GM12878 (cell line): ENCODE data around the gene ITGA4. TPM values are rescaled to one million over a fixed set of nuclear protein-coding genes. Genes with fewer than 3 reads are reported as not detected.

Experiments used
- ATAC-seq: fragments of 200-7000 bp; cut with Tn5 transposase; 3 replicates; pipeline ENCODE4 v1.9.1; 2020; ENCODE audit warnings: mild to moderate bottlenecking, moderate library complexity
- BruUV-seq: library from RNA; stranded (reverse); fragments of 400-500 nt; replicated peaks from 2 replicates; lab custom pipeline; 2021; lab: Mats Ljungman, UMichigan
- CTCF ChIA-PET: fragments of 300-600 bp; sonication (Branson Sonifier 250); formaldehyde crosslinking; extraction: SDS; loops from one replicate; lab custom pipeline; 2021; ENCODE audit warnings: inconsistent platforms; lab: Yijun Ruan, JAX
- POLR2A ChIA-PET: fragments of 350-600 bp; formaldehyde crosslinking; extraction: SDS; loops from one replicate; lab custom pipeline; 2021; ENCODE audit warnings: inconsistent platforms; lab: Charles Lee
- RAD21 ChIA-PET: fragments of 300-600 bp; sonication (Branson Sonifier 250); formaldehyde crosslinking; loops from one replicate; lab custom pipeline; 2023; ENCODE audit warnings: antibody characterized with exemption; ENCODE audit not compliant: unreplicated experiment; lab: Charles Lee
- SMC1A ChIA-PET: fragments of 300-600 bp; sonication (Branson Sonifier 250); formaldehyde crosslinking; loops from one replicate; lab custom pipeline; 2023; ENCODE audit not compliant: unreplicated experiment, uncharacterized antibody; lab: Charles Lee
- DNase-seq: peaks from one replicate; pipeline ENCODE4 v3.0.0-alpha.2; 2011; ENCODE audit warnings: low read depth, low spot score
- FAIRE-seq: peaks from 3 replicates; lab custom pipeline; 2011; peaks lifted over from hg19 to GRCh38; lab: Jason Lieb, UNC
- H2AFZ ChIP-seq: 2 replicates; pipeline ENCODE4 v1.6.0; 2011; ENCODE audit warnings: low read depth, low read length, control low read depth; ENCODE audit not compliant: control insufficient read depth
- H3K27ac ChIP-seq: 2 replicates; pipeline ENCODE4 v1.5.1; 2011; ENCODE audit warnings: control low read depth; ENCODE audit not compliant: control insufficient read depth, insufficient read depth
- H3K27me3 ChIP-seq, 2 experiments: replicated peaks in 1 of 2; 2 replicates each; pipeline versions ENCODE4 v1.6.0 to v1.6.1; 2011; ENCODE audit warnings: low read length in 1 of 2; ENCODE audit not compliant: control insufficient read depth in 2 of 2, insufficient read depth in 2 of 2
- H3K36me3 ChIP-seq, 2 experiments: 2 replicates each; pipeline ENCODE4 v1.5.1; 2011; ENCODE audit warnings: low read length in 1 of 2; ENCODE audit not compliant: control insufficient read depth in 2 of 2, insufficient read depth in 2 of 2
- H3K4me1 ChIP-seq: 2 replicates; pipeline ENCODE4 v1.6.1; 2011; ENCODE audit warnings: mild to moderate bottlenecking, low read length, moderate library complexity, mixed read lengths; ENCODE audit not compliant: control insufficient read depth, insufficient read depth
- H3K4me2 ChIP-seq: 2 replicates; pipeline ENCODE4 v1.6.0; 2011; ENCODE audit warnings: control low read depth; ENCODE audit not compliant: control insufficient read depth, insufficient read depth
- H3K4me3 ChIP-seq: fragments of 200-600 bp; sonication (generic); 2 replicates; pipeline ENCODE4 v1.5.1; 2016
- H3K79me2 ChIP-seq: 2 replicates; pipeline ENCODE4 v1.6.0; 2011; ENCODE audit warnings: low read length; ENCODE audit not compliant: control insufficient read depth, insufficient read depth
- H3K9ac ChIP-seq: 2 replicates; pipeline ENCODE4 v1.8.0; 2011; ENCODE audit warnings: low read length, control low read depth, mixed read lengths; ENCODE audit not compliant: control insufficient read depth, insufficient read depth
- H3K9me3 ChIP-seq: replicated peaks from 3 replicates; pipeline ENCODE4 v1.5.1; 2011; ENCODE audit warnings: mild to moderate bottlenecking, low read length; ENCODE audit not compliant: control insufficient read depth, insufficient read depth
- H4K20me1 ChIP-seq: 2 replicates; pipeline ENCODE4 v1.6.0; 2011; ENCODE audit not compliant: control insufficient read depth, insufficient read depth
- CBFB ChIP-seq: IDR thresholded peaks from 2 replicates; pipeline ENCODE4 v1.6.1; 2016; ENCODE audit warnings: antibody characterized with exemption, low read depth
- CEBPZ ChIP-seq: fragments of 150-350 bp; IDR thresholded peaks from 2 replicates; pipeline ENCODE4 v1.6.1; 2016; ENCODE audit warnings: low read depth, low read length
- CHD1 ChIP-seq: IDR thresholded peaks from 2 replicates; pipeline ENCODE4 v1.6.1; 2012; ENCODE audit warnings: low read depth, low read length, improper control_type of control experiment
- CREM ChIP-seq: IDR thresholded peaks from 2 replicates; pipeline ENCODE4 v1.6.1; 2014; ENCODE audit warnings: antibody characterized with exemption, low read depth
- GATAD2B ChIP-seq: fragments of 450-650 bp; conservative IDR thresholded peaks from 2 replicates; pipeline ENCODE4 v1.6.1; 2017; ENCODE audit warnings: low read depth, mild to moderate bottlenecking, moderate library complexity
- IKZF2 ChIP-seq, 2 experiments: fragments of 450-650 bp; IDR thresholded peaks; 2 replicates each; pipeline ENCODE4 v1.6.1; 2017; ENCODE audit warnings: mild to moderate bottlenecking in 2 of 2, moderate library complexity in 2 of 2
- KLF5 ChIP-seq: fragments of 450-650 bp; IDR thresholded peaks from 2 replicates; pipeline ENCODE4 v1.6.1; 2014; ENCODE audit warnings: mild to moderate bottlenecking; ENCODE audit not compliant: partially characterized antibody
- MYB ChIP-seq: fragments of 150-350 bp; IDR thresholded peaks from 2 replicates; pipeline ENCODE4 v1.6.1; 2014; ENCODE audit warnings: mild to moderate bottlenecking, low read depth, low read length, borderline replicate concordance
- NBN ChIP-seq: fragments of 450-650 bp; IDR thresholded peaks from 2 replicates; pipeline ENCODE4 v1.6.1; 2016
- PAX5 ChIP-seq: IDR thresholded peaks from 2 replicates; pipeline ENCODE4 v1.6.1; 2011; ENCODE audit warnings: low read depth, low read length, borderline replicate concordance
- PBX3 ChIP-seq: IDR thresholded peaks from 2 replicates; pipeline ENCODE4 v1.6.1; 2011; ENCODE audit warnings: mild to moderate bottlenecking, low read depth, low read length, moderate library complexity; ENCODE audit not compliant: insufficient replicate concordance
- SIX5 ChIP-seq: IDR thresholded peaks from 2 replicates; pipeline ENCODE4 v1.6.1; 2011; ENCODE audit warnings: mild to moderate bottlenecking, low read depth, low read length, moderate library complexity; ENCODE audit not compliant: severe bottlenecking
- SKIL ChIP-seq: fragments of 450-650 bp; IDR thresholded peaks from 2 replicates; pipeline ENCODE4 v1.6.1; 2017; ENCODE audit warnings: mild to moderate bottlenecking, low read depth, inconsistent platforms; ENCODE audit not compliant: poor library complexity, severe bottlenecking
- STAT3 ChIP-seq: IDR thresholded peaks from 2 replicates; pipeline ENCODE4 v1.6.1; 2011; ENCODE audit warnings: low read depth, low read length, improper control_type of control experiment
- USF2 ChIP-seq: IDR thresholded peaks from 2 replicates; pipeline ENCODE4 v1.6.1; 2011; ENCODE audit warnings: low read depth, low read length, improper control_type of control experiment, borderline replicate concordance
- ZNF384 ChIP-seq: IDR thresholded peaks from 2 replicates; pipeline ENCODE4 v1.6.1; 2012; ENCODE audit warnings: low read depth, mild to moderate bottlenecking, low read length, improper control_type of control experiment, borderline replicate concordance
- WGBS: methylation state at CpG from one replicate; pipeline ENCODE4 v1.1.6; 2016; ENCODE audit warnings: low lambda C conversion rate; ENCODE audit not compliant: insufficient replicate concordance, insufficient coverage; ENCODE audit errors: missing lambda C conversion rate; 5-methylcytosine and 5-hydroxymethylcytosine counted together
- in situ Hi-C: fragments of 300-500 bp; cut with MboI; formaldehyde crosslinking; loops from 9 replicates; pipeline ENCODE4 v1.14.3; 2018; ENCODE audit warnings: mixed read lengths
- intact Hi-C: fragments of 100-400 bp; cut with micrococcal nuclease; formaldehyde crosslinking; loops from one replicate; pipeline ENCODE4 v1.14.2; 2022; ENCODE audit not compliant: unreplicated experiment
- polyA plus RNA-seq, 11 experiments: library from polyadenylated mRNA; depleted of rRNA in 4 of 11; unstranded in 6 of 11; stranded (reverse) in 5 of 11; fragments of >200 nt; fragmentation: Nextera tagmentation in 4 of 11; fragmentation: Illumina TruSeq in 1 of 11; extraction: Ambion mirVana in 4 of 11; extraction: Trizol in 1 of 11; gene quantifications; 1 replicate in 1 of 11; 2 replicates in 10 of 11; pipeline versions ENCODE4 v1.2.1 to v1.2.3, GENCODE V29; 2011 to 2016; ENCODE audit warnings: inconsistent platforms in 2 of 11, missing spikeins in 2 of 11, low read depth in 1 of 11
- total RNA-seq, 4 experiments: library from RNA; depleted of rRNA in 3 of 4; stranded (reverse); fragments of >200 nt in 3 of 4; fragmentation: Illumina TruSeq in 1 of 4; extraction: Trizol in 1 of 4; gene quantifications; 2 replicates each; pipeline versions ENCODE4 v1.2.1 to v1.2.3, GENCODE V29; 2013 to 2021

Gene ITGA4
- total and polyA plus RNA-seq, 10 of the 15 experiments (the other 5 are each of a cell fraction or from before 2014, with no cell fraction given), result 12.4 to 87.9 (median 63.5) TPM

- H3K27ac ChIP-seq, result no peak overlapping the region
- no peaks in the 10 kb centered on the region for H4K20me1 ChIP-seq
- no peak overlapping the region for H3K9ac ChIP-seq
- H2AFZ ChIP-seq, result no peak overlapping the region
- no peak for ATAC-seq
- H3K79me2 ChIP-seq, result no peaks in the 10 kb centered on the region
- no peak for FAIRE-seq
- no peaks in the 10 kb centered on the region for H3K9me3 ChIP-seq
- no peaks in the 10 kb centered on the region for H3K4me1 ChIP-seq
- no peak for DNase-seq
- intact Hi-C loops, result no loop called here
- no TSS peak for BruUV-seq
- ChIA-PET RAD21 (interaction anchor here (0.7 kb wide), 3 partner anchors 363 to 531 kb away, joined by 3 to 4 read pairs (median 3); no protein-coding TSS in a partner anchor), CTCF (interaction anchor here (1.7 kb wide), 1 partner anchor 161 kb away, joined by 5 read pairs; no protein-coding TSS in a partner anchor), SMC1A (interaction anchor here (0.6 to 1.5 kb wide), 5 partner anchors 19 to 1068 kb away, joined by 3 read pairs; no protein-coding TSS in a partner anchor), POLR2A (no interaction called here)
- no peaks in the 10 kb centered on the region for H3K27me3 ChIP-seq
- in situ Hi-C loops, result no loop called here
- whole genome bisulfite sequencing, result 51% methylated on average over 2 of the region's 2 CpGs
- H3K36me3 ChIP-seq, result no peaks in the 10 kb centered on the region; a peak in 1 of 4 replicates
- H3K4me2 ChIP-seq, result no peak overlapping the region
- no peak overlapping the region for H3K4me3 ChIP-seq
- TF ChIP-seq ZNF384 (no peak), IKZF2 (IDR thresholded peaks at IDR 0.05) (no peak), SKIL (no peak), KLF5 (no peak), STAT3 (no peak), MYB (no peak), CREM (no peak), USF2 (no peak), PAX5 (no peak), CBFB (no peak), GATAD2B (no peak), CHD1 (no peak), CEBPZ (no peak), PBX3 (no peak), SIX5 (no peak), NBN (no peak)
Observed at GRCh38 chr2:181554061-181554830, 97.1 kb downstream of the ITGA4 start.
